ENCODE results near the gene PRPH2. TPM values are rescaled to one million over a fixed set of nuclear protein-coding genes. Genes with fewer than 3 reads are reported as not detected.

PRPH2 gene, protein sequence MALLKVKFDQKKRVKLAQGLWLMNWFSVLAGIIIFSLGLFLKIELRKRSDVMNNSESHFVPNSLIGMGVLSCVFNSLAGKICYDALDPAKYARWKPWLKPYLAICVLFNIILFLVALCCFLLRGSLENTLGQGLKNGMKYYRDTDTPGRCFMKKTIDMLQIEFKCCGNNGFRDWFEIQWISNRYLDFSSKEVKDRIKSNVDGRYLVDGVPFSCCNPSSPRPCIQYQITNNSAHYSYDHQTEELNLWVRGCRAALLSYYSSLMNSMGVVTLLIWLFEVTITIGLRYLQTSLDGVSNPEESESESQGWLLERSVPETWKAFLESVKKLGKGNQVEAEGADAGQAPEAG
- not detected for total RNA-seq

DNA sequence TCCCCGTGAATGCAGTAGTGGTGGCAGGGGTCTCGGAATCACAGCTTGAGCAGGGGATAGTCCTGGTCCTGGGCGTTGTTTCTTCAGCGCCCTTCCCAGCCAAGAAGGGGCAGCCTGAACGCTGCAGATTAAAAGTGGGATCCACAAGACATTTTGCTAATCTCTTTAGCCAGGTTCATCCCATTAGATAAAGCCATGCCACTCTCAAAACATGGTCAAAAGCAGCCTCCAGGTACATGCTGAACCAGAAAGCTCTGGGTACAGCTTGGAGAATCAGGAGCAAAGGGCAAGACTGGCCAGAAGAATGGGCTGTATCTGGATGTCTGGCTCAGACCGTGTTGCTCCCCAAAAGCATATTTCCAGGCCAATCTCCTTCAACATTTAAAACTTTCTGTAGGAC, at the start of gene PRPH2:
Gene PRPH2 (minus strand): TSS at position 101 of the 400 bp plus-strand sequence. CDS start 263 bp downstream, outside the sequence.
- DNase-seq: no peak

DNA sequence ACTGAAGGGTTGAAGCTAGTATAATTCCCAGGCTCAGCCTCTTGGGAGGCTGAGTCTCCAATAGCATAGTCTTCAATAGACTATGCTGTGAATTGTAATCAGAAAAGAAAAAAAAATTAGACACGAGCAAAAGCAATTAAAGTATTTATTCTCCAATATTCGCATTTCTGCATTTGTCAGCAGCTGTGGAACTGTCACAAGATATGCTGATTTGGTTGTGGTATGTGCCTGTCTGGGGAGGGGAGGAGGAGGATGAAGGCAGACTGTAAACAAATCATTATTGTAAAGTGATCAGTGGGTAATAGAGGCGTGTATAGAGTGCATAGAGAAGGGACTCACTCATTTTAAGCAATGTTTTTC, 49.3 kb upstream of the PRPH2 start:
- peak; percentile 39 for DNase-seq

DNA sequence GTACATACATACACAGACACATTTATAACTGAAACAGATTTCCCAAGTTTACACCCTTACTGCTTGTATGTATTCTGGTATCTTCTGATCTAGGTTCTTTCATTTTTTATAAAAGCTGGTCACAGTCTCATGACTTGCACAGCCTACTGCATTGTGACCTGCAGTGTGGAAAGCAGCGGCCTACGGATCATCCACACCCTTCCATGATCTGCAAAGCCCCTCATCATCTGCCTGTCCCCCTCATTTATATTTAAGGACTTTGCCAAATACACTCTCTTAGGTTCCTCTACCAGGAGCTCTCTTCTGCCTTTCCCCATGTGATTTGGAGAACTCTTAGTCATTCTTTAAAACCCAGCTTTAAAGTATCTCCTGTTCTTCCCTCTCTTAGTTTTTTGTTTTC, 47.4 kb upstream of the PRPH2 start:
- DNase-seq: no peak

DNA sequence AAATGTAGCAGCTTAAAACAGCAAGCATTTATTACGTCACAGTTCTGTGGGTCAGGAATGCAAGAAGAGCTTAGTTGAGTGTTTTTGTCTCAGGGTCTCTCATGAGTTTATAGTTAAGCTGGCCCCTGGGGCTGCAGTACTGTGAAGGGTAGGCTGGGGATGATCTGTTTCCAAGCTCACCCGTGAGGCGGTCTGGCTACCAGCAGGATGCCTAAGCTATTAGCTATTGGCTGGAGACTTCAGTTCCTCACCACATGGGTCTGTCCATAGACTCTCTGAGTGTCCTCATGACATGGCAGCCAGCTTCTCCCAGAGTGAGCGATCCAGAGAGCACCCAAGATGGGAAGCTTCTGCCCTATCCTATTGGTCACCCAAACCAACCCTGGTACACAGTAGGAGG, 46.7 kb upstream of the PRPH2 start:
- DNase-seq: no peak

DNA sequence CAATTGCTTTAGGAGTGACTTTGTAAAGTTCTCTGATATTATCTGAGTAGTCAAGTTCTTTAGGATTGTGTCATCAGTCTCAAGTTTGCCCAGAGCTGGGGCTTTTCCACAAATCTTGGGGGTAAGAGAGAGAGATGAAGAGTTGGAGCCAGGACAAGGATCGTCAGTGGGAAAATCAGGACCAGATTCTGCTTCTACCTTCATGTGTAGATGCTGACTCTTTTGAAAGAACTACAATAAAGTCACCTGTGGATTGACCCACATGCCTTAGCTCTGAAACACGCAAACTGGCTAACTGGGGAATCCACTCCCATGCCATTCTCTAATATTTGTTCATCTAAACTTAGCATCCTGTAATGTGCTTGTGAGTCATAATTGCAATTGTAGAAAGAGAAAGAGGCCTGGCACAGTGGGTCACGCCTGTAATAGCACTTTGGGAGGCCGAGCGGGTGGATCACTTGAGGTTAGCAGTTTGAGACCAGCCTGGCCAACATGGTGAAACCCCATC, 43.8 kb upstream of the PRPH2 start:
- DNase-seq: no peak

DNA sequence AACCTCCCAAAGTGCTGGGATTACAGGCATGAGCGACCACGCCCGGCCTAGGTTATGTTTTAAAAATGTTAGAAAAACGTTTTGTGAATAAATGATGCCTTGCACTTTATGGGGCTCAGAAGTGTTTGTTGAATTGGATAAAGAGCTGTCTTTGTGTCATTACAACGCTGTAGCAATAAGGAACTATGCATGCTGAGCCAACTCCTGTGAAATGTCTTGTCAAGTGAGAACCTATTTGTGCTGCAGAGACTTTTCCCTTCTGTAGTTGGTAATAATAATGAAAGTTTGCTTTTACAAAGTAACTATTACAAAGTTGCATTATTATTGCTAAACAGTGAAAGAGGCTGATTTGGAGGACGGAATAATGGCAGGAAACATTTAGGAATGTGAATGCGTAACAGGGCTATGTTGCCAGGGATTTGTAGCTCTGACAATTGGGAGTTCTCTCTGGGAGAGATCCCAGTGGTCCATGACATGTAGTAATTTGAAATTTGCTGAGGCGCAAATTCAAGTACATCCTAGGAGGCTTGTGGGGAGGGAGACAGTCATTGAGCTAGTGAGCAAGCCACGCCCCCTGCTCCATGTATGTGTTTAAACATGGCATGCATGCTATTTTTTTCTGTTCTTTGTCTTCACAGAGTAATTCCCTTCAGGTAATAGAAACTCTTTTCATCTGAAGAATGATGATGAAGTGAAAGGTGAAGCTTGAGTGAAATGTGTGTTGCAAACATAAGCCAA, 42.7 kb upstream of the PRPH2 start:
- no peak for DNase-seq

DNA sequence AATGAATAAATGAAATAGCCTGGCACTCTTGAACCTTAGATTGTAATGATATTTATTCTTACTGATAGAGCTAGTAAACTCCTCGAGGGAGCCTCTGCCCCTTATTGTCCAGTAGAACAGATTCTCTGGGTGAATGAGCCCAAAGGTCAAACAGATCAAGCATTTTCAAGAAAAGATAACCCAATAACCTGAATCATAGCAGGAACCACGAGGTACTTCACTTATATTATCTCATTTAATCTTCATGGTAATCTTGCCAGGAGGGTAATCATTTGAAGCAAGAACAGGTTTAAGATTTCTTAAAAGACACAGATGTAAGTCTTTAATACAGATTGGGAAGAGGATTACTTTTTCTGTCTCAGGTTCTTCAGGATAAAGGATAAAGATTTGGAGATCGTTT, 40.6 kb upstream of the PRPH2 start:
- no peak for DNase-seq

DNA sequence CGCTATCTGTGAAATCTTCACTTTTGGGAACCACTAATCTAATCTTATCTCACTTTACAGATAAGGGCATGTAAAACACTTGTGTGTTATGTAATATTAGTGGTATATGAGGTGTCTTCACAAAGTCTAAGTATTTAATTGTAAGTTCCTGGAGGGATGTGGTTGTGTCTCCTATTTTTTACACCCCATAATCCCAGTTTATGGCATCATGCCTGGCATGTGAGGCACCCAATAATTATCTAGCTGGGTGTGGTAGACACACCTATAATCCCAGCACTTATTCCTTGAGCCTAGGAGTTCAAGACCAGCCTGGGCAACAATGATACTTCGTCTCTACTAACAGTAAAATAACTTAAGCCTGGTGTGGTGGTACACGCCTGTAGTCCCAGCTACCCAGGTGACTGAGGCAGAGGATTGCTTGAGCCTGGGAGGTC, 40.0 kb upstream of the PRPH2 start:
- DNase-seq: no peak

DNA sequence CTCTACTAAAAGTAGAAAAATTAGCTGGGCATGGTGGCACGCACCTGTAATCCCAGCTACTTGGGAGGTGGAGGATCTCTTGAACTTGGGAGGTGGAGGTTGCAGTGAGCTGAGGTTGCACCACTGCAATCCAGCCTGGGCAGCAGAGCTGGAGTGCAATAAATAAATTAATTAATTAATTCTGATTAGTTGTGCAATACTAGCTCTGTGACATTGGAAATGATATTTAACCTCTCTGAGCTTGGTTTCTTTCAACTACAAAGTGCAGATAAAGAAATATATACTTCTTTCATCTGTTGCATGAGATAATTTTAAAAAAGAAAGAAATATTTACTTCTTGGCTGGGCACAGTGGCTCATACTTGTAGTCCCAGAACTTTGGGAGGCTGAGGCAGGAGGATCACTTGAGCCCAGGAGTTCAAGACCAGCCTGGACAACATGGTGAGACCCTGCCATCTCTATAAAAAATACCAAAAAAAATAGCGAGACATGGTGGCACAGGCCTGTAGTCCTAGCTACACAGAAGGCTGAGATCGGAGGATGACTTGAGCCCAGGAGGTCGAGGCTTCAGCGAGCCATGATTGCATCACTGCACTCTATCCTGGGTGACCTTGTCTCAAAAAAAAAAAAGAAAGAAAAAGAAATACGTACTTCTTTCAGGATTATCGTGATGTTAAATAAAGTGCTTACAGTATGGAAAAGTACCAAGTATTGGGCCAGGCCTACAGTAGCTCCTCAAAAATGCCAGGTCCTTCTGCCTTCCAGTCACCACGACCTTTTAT, 39.1 kb upstream of the PRPH2 start:
- no peak for DNase-seq

DNA sequence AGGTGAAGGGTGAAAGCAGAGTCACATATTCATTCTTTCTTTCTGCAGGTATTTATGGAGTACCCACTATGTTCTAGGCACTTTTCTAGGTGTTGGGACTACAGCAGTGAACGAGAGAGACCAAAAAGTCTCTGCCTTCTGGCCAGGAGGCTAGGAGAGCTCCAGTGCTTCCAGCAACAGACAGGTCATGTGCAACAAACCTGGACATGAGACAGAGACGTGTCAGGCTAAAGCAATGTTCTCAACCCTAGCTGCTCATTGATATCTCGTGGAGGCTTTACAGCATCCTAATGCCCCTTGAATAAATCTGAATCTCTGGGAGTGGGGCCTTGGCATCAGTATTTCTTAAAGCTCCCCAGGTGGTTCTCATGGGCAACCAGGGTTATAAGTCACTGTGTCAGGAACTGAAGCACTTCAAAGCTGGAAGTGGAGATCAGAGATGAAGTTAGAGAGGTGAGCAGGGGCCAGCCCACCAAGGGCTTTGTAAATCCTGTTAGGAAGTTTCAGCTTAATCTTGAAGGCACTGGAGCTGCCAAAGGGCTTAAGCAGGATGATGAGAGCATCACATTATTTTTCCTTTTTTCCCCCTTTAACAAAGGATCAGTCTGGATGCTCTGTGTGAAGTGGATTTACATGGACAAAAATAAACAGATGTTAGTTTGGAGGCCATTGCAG, 36.5 kb upstream of the PRPH2 start:
- no peak for DNase-seq

DNA sequence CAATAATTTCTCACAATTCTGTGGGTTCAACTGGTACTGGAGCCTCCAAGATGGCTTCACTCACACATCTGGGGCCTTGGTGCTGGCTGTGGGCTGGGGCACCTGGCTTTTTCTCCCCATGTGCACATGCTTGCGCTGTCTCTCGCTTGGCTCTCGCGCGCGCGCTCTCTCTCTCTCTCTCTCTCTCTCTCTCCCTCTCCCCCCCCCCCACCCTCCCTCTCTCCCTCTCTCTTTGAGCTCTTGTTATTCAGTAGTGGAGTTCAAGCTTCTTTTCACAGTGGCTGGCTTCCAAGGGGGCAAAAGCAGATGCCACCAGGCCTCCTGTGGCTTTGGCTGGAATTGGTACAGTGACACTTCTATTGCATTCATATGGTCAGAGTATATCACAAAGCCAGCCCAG, 34.3 kb upstream of the PRPH2 start:
- no peak for DNase-seq

DNA sequence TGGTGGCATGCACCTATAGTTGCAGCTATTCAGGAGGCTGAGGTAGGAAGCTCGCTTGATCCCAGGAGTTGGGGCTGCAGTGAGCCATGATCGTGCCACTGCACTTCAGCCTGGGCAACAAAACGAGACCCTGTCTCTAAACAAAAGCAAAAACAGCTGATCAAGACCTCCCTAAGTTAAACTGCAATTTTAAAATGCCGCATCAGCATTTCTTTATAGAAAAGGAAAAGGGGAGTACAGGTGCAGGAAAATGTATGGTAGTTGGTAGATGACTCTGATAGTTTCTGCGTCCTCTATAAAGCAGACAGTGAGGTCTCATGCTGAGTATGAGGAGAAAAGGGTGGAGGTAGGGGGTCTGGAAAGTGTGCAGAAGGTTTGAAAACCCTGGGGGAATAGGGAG, 32.4 kb upstream of the PRPH2 start:
- no peak for DNase-seq

DNA sequence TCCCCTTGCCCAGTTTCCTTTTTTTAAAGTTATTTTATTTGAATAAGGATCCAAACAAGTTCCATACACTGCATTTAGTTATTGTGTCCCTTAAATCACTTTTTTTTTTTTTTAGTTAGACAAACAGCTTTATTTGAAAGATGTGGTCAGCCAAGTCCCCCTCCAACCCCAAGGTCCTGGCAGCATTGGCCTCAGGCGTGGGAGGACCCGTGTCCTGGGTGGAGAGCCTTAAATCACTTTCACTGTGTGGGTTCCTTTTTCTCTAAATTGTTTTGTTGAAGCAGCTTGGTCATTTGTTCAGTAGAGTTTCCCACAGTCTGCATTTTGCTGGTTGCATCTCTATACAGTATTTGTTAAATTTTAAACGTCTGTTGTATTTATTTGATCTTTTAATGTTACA, 28.7 kb upstream of the PRPH2 start:
- no peak for DNase-seq

DNA sequence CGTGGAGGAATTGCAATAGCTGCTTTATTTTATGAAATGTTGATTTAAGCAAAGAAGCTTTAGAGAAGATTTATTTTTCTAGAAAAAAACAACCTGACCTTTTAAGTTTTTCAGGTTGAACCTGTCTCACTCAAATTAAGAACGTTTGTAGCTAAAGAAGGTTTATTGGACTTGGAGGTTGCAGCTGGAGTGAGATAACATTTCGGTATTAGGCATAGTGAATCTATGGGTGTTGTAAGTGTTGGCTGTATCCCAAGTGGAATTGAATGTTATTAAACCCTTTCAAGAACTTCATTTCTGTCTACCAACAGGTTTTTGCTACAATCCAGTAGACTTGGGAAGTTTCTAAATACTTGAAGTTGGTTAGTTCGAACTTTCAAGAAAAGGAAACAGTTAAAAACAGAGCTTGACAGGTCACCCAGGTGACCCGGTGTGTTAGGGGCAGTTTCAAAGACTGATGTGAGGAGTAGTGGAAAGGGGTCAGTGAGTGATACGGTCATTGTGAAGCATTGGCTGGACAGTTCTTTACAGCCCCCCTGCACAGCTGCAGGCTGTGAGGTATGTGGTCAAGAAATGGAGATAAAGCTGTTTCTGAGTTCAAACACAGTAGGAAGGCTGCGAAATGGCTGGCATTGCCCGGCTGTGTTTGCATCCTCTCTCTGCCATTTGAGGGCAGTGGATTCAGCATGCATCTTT, 26.0 kb upstream of the PRPH2 start:
- DNase-seq: no peak

DNA sequence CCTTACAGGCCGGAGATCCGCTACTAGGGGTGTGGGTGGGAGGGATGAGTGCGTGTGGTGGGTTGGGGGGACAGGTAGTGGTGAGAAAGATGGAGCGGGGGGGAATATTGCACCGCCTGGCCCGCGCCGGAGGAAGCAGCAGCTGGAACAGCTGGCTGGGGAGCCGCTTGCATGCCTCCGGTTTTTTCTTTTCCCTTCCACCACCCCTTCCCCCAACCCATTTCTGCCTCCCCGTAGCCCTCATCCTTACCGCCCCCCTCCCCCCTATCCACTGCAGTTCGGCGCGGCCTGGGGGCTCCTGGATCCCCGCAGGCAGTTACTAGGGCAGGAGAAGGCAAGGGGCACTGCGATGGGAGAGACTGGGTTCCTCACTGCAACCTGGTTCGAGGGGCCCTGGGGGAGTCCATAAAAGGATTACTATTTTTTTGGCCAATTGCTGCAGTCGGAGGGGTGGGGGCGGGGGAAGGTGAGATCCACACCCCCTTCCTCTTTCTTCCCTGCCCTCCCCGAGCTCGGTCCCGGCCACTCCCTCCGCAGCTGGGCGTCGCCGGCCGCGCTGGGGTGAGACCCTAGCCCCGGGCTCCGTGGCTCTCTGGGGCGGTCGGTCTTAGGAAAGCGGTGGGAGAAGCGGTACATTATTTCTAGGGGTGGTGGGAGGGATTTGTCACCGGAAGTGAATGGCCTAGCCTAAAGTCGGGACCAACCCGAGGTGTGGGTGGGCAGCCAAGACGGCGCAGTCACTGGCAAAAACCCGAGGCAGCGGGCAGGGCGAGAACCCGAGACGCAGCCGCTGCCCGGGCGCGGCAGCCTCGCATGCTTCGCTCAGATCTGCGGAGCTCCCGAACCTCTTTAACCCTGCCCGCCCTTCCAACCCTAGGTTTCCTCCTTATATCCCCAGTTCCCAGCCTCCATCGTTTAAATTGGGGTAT, 24.3 kb upstream of the PRPH2 start:
- DNase-seq: peak; percentile 67

DNA sequence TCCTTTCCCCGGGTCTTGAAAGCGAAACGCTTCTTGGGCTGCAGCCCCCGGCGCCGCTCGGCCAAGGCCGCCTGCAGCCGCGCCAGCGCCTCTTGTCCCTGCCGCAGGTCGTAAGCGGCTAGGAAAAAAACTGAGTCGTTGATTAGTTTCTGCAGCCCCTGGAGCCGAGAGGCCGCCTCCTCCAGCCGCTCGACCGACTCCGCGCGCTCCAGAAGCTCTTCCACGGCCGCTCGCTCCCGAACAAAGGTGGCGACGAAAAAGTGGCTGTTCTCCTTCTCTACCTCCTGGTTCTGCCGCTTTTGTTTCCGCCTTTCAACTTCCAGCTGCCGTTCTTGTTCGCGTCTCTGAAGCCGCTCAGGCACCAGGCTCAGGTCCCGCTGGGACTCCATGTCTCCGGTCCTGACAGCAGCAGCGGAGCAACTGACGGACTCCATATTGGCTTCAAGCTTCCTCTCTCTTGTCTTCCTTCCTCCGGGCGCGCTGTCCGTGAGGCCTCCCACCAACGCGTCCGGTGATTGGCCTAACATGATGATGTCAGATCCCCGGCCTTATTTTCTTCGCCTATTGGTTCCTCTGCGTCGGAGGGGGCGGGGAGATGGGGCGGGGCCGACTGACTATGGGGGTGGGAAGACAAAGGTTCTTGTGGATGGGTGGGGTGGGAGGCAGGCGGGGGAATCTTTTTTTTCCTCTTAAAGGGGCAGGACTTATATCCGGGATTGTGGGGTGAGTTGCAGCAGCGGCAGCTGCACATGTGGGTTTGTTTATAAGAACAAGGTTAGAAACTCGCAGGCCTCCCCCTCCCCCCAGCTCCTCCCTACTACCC, 23.5 kb upstream of the PRPH2 start, which contains the start of gene TBCC:
Gene TBCC (minus strand): TSS at position 464 of the 823 bp plus-strand sequence. CDS start 30 bp downstream, at position 434.
- DNase-seq: peak; percentile 92

DNA sequence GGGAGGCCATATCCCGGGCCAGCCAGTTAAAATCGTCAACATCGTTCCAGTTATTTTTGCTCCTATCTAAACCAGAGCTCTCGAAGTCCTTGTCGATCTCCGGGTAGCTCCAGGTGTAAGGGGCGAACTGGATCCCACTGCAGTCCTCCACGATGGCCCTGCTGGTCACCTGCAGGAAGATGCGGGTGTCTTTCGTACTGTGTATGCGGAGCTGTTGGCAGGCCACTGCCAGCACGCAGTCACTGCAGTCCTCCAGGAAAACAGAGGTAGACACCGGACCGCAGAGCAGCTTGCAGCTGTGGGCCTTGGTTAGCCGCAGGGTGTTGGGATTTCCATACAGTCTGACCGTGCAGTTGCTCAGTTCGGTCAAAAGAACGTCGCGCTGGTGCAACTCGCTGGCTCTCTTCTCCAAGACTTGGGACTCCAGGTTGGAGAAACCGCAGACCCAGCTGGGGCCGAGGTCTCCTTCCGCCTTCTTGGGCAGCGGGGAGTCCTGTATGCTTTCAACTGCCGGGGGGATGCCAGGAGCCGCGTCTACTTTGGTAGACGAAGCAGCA, 22.8 kb upstream of the PRPH2 start:
- DNase-seq: peak; percentile 13

DNA sequence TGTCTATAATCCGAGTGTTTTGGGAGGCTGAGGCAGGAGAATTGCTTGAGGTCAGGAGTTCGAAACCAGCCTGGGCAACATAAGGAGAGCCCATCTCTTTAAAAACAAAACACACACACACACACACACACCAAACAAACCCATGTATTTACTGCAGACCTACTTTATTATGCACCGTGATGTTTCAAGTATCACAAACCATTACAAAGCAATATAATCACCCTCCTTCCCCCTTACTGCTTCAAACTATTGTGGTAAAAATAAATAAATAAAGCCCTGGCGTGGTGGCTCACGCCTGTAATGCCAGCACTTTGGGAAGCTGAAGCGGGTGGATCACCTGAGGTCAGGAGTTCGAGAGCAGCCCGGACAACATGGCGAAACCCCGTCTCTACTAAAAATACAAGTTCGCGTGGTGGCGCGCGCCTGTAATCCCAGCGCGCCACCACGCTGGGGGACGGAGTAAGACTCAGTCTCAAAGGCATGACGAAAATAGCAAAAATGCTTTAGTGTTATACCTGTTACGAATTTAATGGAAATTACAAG, 22.0 kb upstream of the PRPH2 start:
- DNase-seq: no peak

Measured in effector CD4-positive, alpha-beta T cell (primary cell).